AG08396 (cell line): ENCODE results near the gene ANKRD36C.
A peak's percentile ranks its signal among the peaks of the same experiment; 100 is the strongest.
"Not testable (repeated sequence)": the region's sequence is repeated elsewhere in the genome, so short reads cannot be mapped to it uniquely, and the experiment has no call there.

Experiments
- DNase-seq: peaks from one replicate; pipeline ENCODE4 v3.0.0; 2012; ENCODE audit warnings: low spot score, mixed read lengths

Gene ANKRD36C

DNA sequence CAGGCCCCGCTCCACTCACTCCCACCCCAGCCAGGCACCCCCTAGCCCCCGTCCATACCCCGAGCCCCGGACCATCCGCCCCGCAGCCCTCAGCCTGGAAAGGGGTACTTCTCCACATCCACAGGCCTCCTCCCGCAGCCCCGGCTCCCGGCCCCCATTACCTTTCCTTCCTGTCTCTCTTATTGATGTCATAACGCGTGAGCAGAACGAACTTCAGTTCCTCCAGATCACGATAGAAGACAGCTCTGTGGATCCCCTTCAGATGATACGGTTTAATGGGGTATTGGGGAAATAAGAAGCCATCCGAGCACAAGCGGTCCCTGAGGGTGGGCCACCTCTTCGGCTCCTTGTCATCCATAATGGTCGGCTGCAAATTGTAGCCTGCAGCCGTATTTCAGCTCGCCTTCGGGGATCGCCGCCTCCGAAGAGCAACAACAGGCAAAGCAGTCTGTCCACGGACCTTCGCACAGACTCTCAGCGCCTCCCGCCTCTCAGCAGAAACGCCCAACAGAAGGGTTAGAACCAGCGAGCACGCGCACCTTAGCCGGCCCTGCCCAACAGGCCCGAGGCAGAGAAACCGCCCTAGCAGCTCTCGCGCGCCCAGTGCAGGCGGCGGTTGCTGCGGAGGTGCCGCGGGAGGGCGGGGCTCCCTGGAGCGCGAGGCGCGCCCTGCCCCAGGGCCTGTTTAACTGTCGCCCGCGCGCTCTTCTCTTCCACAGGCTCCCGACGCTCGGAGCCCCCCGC, at the start of gene ANKRD36C:
Gene ANKRD36C, minus strand, starts transcription at position 474 of the 744 bp plus-strand sequence. Its CDS starts 116 bp downstream, at position 358.
- not testable (repeated sequence) for DNase-seq

- not testable (repeated sequence) for DNase-seq
Measured at GRCh38 chr2:96035554-96035953, 43.9 kb upstream of the ANKRD36C start.

DNA sequence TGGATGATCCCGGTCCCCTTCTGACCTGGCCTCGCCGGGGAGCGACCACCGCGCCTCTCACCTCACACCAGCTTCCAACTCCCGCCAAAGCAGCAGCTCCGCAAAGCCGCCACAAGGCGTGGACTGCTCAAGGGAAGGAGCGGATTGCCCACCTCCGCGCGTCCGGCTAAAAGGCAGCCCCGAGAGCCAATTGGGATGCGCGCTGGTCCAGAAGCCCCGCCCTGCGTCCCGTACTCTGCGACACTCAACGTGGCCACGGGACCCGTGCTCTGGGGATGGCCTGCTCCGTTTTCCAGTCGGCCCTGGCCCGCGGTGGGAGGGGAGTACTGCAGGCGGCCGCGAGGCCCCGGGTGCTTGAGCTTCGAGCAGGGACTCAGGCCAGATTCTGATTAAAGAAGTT, 43.2 kb upstream of the ANKRD36C start, which contains the start of gene GPAT2:
Gene GPAT2, minus strand, starts transcription at position 125 of the 400 bp plus-strand sequence. CDS start 2,557 bp downstream, outside the sequence.
- DNase-seq: not testable (repeated sequence)

GRCh38 chr2:96033997-96034396, 42.4 kb upstream of the ANKRD36C start:
- DNase-seq: not testable (repeated sequence)

- not testable (repeated sequence) for DNase-seq
Measured at GRCh38 chr2:96027725-96028325, 36.2 kb upstream of the ANKRD36C start.

DNA sequence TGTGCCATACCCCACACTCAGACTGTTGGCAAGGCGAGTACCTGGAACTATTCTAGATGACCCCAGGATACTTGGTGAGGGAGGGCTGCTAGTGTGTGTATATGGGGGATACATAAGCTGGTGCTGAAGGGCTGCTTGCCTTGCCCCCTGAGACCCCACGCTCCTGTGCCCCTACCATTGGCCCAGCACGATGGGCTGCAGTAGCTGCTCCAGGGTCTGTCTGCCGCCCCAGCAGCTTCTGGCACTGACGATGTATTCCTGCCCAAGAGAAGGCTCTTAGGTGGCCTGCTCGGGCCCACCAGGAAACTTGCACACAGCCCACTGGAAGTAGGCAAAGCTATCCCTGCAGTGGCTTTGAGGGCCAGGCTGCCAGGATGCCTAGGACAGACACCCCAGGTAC, 34.1 kb upstream of the ANKRD36C start:
- not testable (repeated sequence) for DNase-seq

- DNase-seq: no peak
Measured at GRCh38 chr2:96025194-96025492, 33.5 kb upstream of the ANKRD36C start.

- no peak for DNase-seq
Measured at GRCh38 chr2:96024336-96025193, 32.9 kb upstream of the ANKRD36C start.

- not testable (repeated sequence) for DNase-seq
Measured at GRCh38 chr2:96023701-96024100, 32.1 kb upstream of the ANKRD36C start.

- DNase-seq: peak; percentile 82
Measured at GRCh38 chr2:96022701-96023447, 31.2 kb upstream of the ANKRD36C start.

- DNase-seq: not testable (repeated sequence)
Measured at GRCh38 chr2:96022126-96022525, 30.5 kb upstream of the ANKRD36C start.

DNA sequence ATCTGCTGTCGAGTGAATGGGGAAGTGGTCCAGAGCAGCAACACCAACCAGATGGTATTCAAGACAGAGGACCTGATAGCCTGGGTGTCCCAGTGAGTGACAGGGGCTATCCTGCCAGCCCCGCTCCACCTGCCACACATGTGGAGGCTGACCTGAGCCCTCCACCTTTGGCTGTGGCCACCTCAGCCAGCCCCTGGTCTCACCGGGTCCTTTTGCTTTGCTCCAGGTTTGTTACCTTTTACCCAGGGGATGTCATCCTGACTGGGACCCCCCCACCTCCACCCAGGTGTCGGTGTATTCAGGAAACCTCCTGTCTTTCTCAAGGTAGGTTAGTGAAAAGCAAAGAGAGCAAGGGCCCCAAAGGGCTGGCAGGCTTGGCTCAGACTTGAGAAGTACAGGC, 29.5 kb upstream of the ANKRD36C start:
- DNase-seq: not testable (repeated sequence)

DNA sequence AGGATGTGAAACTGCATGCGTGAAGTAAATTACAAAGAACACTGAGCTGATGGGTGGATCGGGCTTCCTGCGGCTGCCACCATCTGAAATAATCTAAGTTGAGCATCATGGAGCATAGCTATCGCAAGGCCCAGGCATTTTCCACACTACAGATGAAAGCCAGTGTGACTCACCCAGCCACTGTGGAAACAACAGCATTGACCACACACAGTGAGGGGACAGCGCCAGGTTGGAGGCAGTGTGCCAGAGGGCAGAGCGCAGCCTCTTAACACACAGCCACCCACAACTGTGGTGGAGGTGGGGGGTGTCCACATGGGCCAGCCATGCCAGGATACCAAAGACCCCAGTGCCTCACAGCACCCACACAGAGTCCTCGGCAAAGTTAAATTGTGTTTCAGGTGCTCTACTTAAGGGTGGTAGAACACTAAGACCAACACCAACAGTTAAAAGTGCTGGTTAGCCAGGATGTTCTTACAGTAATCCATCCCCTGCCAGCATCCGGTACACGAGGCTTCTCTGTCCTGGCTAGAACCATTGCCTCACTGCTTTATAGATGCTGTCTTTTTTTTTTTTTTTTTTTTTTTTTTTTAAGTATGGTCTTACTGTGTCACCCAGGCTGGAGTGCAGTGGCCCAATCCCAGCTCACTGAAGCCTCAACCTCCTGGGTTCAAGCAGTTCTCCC, 28.4 kb upstream of the ANKRD36C start:
- DNase-seq: not testable (repeated sequence)

DNA sequence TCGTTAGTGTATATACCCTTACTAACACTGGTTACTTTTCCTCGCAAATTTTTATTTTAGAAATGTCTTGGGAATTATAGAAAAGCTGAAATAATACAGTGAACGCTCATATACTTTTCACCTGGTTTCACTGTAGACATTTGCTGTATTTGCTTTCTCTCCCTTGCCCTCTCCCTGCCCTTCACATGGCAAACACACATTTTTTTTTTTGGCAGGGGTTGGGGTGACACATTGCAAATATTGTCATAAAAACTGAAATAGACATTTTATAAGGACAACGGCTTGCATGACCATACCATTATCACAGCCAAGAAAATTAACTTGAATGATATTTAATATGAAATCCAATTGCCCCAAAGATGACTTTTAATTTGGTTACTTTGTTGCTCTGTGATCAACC, 24.7 kb upstream of the ANKRD36C start:
- not testable (repeated sequence) for DNase-seq

- not testable (repeated sequence) for DNase-seq
Measured at GRCh38 chr2:96012792-96013264, 21.2 kb upstream of the ANKRD36C start.

DNA sequence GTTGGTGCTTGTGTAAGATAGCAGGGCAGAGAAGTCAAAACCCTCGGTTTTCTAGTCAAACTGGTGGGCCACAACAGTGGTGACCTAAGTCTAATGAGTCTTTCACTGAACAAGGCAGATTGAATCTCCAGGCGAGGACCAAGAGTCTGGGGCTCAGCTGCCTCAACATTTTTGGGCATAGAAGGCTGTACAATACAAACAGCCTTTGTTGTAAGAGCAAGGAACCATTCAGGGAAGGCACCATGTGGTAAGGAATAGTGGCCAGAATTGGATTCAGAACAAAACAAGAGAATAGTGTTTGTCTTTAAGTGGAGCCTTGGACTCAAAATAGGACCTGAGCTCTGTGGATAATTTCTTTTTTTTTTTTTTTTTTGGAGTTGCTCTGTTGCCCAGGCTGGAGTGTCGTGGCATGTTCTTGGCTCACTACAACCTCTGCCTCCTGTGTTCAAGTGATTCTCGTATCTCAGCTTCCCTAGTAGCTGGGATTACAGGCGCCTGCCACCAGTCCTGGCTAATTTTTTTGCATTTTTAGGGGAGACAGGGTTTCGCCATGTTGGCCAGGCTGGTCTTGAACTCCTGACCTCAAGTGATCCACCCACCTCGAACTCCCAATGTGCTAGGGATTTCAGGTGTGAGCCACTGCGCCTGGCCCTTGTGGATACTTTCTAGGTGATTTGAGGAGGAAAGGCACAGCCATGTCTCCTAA, 20.6 kb upstream of the ANKRD36C start:
- not testable (repeated sequence) for DNase-seq

GRCh38 chr2:96011129-96011455, 19.5 kb upstream of the ANKRD36C start:
- not testable (repeated sequence) for DNase-seq

- DNase-seq: peak; percentile 77
Measured at GRCh38 chr2:96010320-96011128, 18.9 kb upstream of the ANKRD36C start.

DNA sequence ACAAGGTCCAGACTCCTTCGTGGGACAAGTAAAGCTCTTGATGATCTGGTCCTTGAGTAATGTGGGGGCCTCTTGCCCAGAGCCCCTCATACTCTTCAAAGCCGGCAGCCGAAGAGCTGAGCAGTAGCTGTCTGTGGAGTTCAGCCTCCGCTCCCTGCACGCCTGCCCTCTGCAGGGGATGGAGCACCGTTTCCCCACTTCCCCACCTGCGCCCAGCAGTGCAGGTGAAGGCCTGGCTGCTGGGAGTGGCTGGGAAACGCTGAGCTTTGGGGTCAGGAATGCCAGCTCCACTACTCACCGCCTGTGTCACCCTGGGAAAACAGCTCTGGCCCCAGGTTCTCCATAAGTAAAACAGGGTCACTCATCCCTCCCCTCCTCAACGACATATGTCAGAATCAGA, 18.2 kb upstream of the ANKRD36C start:
- DNase-seq: not testable (repeated sequence)

GRCh38 chr2:96008051-96008450, 16.4 kb upstream of the ANKRD36C start:
- not testable (repeated sequence) for DNase-seq
